ENCODE data around the gene NOM1. TPM values are rescaled to one million over a fixed set of nuclear protein-coding genes. Genes with fewer than 3 reads are reported as not detected.

Gene NOM1
- total RNA-seq, 2 donors from 2014 or later = 28.9 to 68.1 TPM

DNA sequence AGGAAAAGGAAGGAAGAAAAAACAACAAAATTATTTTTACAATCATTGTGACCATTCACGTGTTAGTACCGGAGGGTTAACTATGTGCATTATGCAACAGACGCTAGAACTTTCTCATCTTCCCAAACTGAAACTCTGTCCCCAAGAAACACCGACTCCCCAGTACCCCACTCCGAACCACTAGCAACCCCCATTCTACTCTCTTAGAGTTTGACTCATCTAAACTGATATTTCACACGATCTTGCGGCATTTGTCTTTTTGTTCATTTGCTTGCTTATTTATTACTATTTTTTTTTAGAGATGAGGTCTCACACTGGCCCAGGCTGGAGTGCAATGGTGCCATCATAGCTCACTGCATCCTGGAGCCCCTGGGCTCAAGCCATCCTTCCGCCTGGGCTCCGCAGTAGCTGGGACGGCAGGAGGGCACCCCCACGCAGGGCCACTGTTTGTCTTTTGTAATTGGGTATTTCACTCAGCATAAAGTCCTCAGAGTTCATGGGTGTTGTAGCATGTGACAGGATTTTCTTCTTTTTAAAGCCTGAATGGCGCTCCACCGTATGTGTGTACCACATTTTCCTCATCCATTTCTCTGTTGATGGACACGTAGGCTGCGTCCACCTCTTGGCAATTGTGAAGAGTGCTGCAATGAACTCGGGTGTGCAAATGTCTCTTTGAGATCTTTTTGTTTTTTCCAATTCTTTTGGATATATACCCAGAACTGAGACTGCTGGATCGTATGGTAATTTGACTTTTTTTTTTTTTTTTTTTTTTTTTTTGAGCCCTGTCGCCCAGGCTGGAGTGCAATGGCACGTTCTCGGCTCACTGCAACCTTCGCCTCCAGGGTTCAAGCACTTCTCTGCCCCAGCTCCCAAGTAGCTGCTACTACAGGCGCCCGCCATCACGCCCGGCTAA is 51.5 kb downstream of the NOM1 start:
- Mint-ChIP-seq H3K27ac (peak overlapping the region in 1 of 2 donors; percentile 29), H3K9me3 (no peaks in the 10 kb centered on the region), H3K4me1 (ENCODE audit: low read depth in 2 of 2) (peaks cover 15 to 18% of the 10 kb centered on the region in 2 donors), H3K4me3 (peak overlapping the region; percentile 86), H3K36me3 (peaks cover 7% of the 10 kb centered on the region), H3K27me3 (peaks cover 47 to 62% of the 10 kb centered on the region in 2 donors)
- DNase-seq (ENCODE audit: low spot score) = no peak
- ATAC-seq = no peak

GRCh38 chr7:157001920-157002818 is 52.7 kb downstream of the NOM1 start:
- ATAC-seq = no peak
- Mint-ChIP-seq H3K36me3 (peaks cover 7% of the 10 kb centered on the region), H3K9me3 (no peaks in the 10 kb centered on the region), H3K4me3 (no peak overlapping the region), H3K4me1 (ENCODE audit: low read depth in 2 of 2) (peaks cover 15 to 18% of the 10 kb centered on the region in 2 donors), H3K27ac (no peak overlapping the region), H3K27me3 (peaks cover 45 to 55% of the 10 kb centered on the region in 2 donors)
- DNase-seq (ENCODE audit: low spot score) = no peak

DNA sequence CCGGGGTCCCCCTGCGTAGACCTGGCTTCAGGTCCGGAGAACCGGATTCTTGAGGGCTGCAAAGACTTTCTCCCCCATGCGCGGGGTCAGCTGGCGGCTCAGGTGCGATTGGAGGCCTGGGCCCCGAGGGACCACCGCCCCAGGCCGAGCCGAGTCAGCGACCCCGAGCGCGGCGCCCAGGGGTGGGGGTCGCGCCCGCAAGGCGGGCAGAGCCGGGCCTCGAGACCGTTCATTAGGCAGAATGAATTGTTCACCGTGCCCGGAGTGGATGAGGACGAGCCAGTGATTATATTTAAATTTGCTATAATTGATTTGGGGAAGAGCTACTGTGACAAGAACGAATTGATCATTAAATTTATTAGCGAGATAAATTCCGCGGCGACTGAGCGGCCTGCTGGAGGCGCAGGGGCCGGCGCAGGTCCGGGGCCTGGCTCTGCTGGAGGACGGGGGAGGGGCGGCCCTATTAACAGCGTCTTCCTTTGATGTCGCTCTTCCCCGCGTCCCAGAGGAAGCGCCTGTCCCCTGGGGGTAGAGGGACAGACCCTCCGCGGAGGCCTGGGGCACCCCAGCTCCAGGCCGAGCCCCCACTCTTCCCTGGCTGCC is 53.4 kb downstream of the NOM1 start:
- Mint-ChIP-seq H3K4me3 (no peak overlapping the region), H3K4me1 (ENCODE audit: low read depth in 2 of 2) (peaks cover 15 to 18% of the 10 kb centered on the region in 2 donors), H3K27ac (no peak overlapping the region), H3K27me3 (peaks cover 42 to 55% of the 10 kb centered on the region in 2 donors), H3K36me3 (peaks cover 7% of the 10 kb centered on the region), H3K9me3 (no peaks in the 10 kb centered on the region)
- ATAC-seq = no peak
- DNase-seq (ENCODE audit: low spot score) = no peak

GRCh38 chr7:157003445-157003755 is 53.9 kb downstream of the NOM1 start:
- Mint-ChIP-seq H3K27me3 (peaks cover 40 to 53% of the 10 kb centered on the region in 2 donors), H3K36me3 (peaks cover 7% of the 10 kb centered on the region), H3K4me1 (ENCODE audit: low read depth in 2 of 2) (peaks cover 15 to 18% of the 10 kb centered on the region in 2 donors), H3K4me3 (no peak overlapping the region), H3K9me3 (no peaks in the 10 kb centered on the region), H3K27ac (no peak overlapping the region)
- no peak for ATAC-seq
- DNase-seq (ENCODE audit: low spot score) = no peak

DNA sequence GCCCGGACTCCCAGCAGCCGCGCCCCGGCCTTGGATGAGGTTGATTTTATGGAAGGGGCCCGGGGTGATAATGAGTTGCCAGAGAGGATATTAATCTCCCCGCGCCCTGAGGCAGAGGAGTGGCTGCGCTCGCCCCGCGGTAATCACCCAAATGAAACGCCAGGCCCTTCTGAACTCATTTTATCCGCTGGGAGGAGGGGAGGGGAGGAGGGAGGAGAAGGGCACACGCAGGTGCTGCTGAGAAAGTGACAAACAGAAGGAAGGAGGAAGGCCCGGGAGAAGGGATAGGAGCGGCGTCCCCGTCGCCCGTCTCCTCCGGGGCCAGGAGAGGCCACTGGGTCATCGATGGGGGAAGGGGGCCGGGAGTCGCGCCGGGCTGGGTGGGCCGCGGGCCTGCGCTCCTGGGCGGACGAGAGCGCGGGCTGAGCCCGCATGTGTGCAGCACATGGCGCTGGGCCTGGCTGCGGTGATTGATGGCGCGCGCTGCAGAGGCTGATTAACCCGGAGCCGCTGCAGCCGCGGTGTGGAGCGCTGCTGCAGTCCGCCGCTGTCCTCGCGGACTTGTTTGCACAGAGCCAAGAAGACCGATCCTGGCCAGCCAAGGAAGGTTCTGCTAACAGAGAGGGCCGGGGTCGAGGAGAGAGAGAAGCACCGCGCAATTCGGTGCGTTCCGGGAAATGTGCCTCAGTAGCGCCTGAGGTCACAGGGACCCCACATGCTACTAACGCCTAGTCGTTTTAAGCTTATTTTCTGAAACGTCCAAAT is 54.4 kb downstream of the NOM1 start:
- ATAC-seq (no peak), DNase-seq (ENCODE audit: low spot score) (no peak)
- Mint-ChIP-seq H3K36me3 (peaks cover 7% of the 10 kb centered on the region), H3K27me3 (peaks cover 39 to 53% of the 10 kb centered on the region in 2 donors), H3K4me1 (ENCODE audit: low read depth in 2 of 2) (peaks cover 15 to 18% of the 10 kb centered on the region in 2 donors), H3K27ac (no peak overlapping the region), H3K4me3 (no peak overlapping the region), H3K9me3 (no peaks in the 10 kb centered on the region)

- peaks cover 15 to 18% of the 10 kb centered on the region in 2 donors for H3K4me1 Mint-ChIP-seq (ENCODE audit: low read depth in 2 of 2)
- DNase-seq (ENCODE audit: low spot score) (no peak), ATAC-seq (no peak)
- no peaks in the 10 kb centered on the region for H3K9me3 Mint-ChIP-seq
- no peak overlapping the region for H3K27ac Mint-ChIP-seq
- no peak overlapping the region for H3K4me3 Mint-ChIP-seq
- H3K36me3 Mint-ChIP-seq = peaks cover 7% of the 10 kb centered on the region
- H3K27me3 Mint-ChIP-seq = peaks cover 42 to 51% of the 10 kb centered on the region in 2 donors
These were observed 55.3 kb downstream of the NOM1 start for GRCh38 chr7:157004521-157005455.

DNA sequence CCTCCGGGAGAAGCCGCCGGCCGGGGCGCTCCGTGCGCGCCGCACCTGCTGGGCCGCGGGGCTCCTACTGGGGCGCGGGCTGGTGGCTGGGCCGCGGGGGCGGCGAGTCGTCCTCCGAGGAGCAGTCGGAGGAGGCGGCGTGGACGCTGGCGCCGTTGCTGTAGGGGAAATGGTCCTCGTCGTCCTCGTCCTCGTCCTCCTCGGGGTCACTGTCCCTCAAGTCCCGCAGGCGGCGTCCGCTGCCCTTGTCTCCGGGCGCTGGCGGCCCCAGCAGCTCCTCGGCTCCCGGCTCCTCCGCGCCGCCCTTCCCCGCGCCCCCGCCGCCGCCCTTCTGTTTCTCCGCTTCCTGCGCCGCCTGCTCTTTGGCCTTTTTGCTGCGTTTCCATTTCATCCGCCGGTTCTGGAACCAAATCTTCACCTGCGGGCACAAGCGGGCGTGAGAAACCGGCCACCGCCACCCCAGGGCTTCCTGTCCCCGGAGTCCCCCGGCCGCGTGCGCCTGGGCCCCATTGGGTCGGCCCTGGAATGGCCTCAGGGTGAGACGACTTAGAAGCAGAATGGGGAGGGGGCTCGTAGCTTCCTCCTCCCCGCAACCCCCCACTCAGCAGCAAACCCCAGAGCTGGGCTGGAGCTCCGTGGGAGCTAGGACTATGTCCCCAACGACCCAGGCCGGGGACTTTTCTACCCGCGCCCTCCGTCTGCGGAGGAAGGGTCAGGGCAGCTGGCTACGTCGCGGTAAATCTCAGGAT is 56.1 kb downstream of the NOM1 start:
- no peak for DNase-seq (ENCODE audit: low spot score)
- ATAC-seq = no peak
- H3K27ac Mint-ChIP-seq = no peak overlapping the region

GRCh38 chr7:157006205-157006747 is 56.8 kb downstream of the NOM1 start:
- Mint-ChIP-seq H3K27me3 (peaks cover 33 to 41% of the 10 kb centered on the region in 2 donors), H3K27ac (no peak overlapping the region)
- DNase-seq (ENCODE audit: low spot score) = no peak

More for the DNA sequence above, 56.1 kb downstream of the NOM1 start:
- H3K9me3 Mint-ChIP-seq = no peaks in the 10 kb centered on the region
- H3K36me3 Mint-ChIP-seq = peaks cover 5% of the 10 kb centered on the region
- H3K4me3 Mint-ChIP-seq = no peak overlapping the region
- H3K27me3 Mint-ChIP-seq = peaks cover 39 to 48% of the 10 kb centered on the region in 2 donors
- peaks cover 13 to 16% of the 10 kb centered on the region in 2 donors for H3K4me1 Mint-ChIP-seq (ENCODE audit: low read depth in 2 of 2)

DNA sequence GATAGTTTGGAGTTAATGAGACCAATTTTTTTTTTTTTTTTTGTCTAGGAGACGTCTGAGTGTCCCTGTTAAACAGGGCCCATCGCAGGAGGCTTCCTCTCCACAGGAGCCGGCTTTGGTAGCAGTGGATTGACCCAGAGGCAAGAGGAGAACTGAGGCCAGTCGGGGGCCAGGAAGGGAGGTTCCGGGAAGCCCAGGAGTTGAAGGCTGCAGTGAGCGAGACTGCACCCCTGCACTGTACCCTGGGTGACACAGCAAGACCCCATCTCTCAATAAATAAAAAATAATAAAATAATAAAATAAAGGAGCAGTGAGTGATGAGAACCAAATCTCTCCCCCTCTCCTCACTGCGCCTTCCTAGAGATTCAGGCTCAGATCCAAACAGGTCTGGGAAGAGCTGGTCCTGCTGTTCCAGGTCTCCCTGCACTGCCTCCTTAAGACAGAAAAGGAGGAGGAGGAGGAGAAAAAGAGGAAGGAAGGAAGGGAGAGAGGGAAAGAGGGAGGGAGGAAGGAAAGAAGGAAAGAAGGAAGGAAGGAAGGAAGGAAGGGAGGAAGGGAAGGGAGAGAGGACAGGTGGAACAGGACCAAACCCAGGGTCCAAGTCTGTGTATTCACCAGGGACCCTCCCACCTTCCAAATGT is 57.4 kb downstream of the NOM1 start:
- H3K27me3 Mint-ChIP-seq = peaks cover 33 to 41% of the 10 kb centered on the region in 2 donors

More at GRCh38 chr7:157006205-157006747, 56.8 kb downstream of the NOM1 start:
- Mint-ChIP-seq H3K36me3 (no peaks in the 10 kb centered on the region), H3K9me3 (no peaks in the 10 kb centered on the region), H3K4me1 (ENCODE audit: low read depth in 2 of 2) (peaks cover 7 to 10% of the 10 kb centered on the region in 2 donors), H3K4me3 (no peak overlapping the region)
- ATAC-seq = no peak

GRCh38 chr7:157007470-157008066 is 58.1 kb downstream of the NOM1 start:
- Mint-ChIP-seq H3K9me3 (no peaks in the 10 kb centered on the region), H3K27me3 (peaks cover 34 to 41% of the 10 kb centered on the region in 2 donors), H3K27ac (no peak overlapping the region), H3K4me1 (ENCODE audit: low read depth in 2 of 2) (peaks cover 5 to 6% of the 10 kb centered on the region in 2 donors), H3K36me3 (no peaks in the 10 kb centered on the region), H3K4me3 (no peak overlapping the region)
- no peak for ATAC-seq
- no peak for DNase-seq (ENCODE audit: low spot score)

More for the DNA sequence above, 57.4 kb downstream of the NOM1 start:
- H3K27ac Mint-ChIP-seq = no peak overlapping the region
- no peaks in the 10 kb centered on the region for H3K36me3 Mint-ChIP-seq
- ATAC-seq = no peak
- peaks cover 6 to 7% of the 10 kb centered on the region in 2 donors for H3K4me1 Mint-ChIP-seq (ENCODE audit: low read depth in 2 of 2)
- H3K9me3 Mint-ChIP-seq = no peaks in the 10 kb centered on the region
- no peak for DNase-seq (ENCODE audit: low spot score)
- no peak overlapping the region for H3K4me3 Mint-ChIP-seq
